ENCODE data around the gene PPP1R15B.
"Not testable (repeated sequence)": the region's sequence is repeated elsewhere in the genome, so short reads cannot be mapped to it uniquely, and the experiment has no call there.

PPP1R15B gene

DNA sequence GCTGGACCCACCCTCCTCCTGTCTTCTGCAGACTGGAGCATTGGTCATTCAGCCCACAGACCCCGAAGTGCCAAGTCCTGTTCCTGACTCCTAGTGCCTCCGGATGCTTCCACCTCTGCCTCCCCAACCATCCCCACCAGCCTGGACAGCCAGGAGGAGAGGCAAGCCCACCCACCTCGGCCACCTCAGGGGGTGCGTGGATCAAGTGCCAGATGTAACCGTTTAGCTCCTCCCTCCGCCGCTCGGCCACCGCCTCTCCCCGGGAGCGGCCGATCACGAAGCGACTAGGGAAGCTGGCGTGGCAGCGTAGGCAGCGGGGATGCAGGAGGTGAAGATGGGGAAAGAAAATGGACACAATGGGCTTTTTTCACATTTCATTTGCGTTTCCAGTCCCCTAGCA is 18.1 kb upstream of the PPP1R15B start:
- TF ChIP-seq, protein P1, sequence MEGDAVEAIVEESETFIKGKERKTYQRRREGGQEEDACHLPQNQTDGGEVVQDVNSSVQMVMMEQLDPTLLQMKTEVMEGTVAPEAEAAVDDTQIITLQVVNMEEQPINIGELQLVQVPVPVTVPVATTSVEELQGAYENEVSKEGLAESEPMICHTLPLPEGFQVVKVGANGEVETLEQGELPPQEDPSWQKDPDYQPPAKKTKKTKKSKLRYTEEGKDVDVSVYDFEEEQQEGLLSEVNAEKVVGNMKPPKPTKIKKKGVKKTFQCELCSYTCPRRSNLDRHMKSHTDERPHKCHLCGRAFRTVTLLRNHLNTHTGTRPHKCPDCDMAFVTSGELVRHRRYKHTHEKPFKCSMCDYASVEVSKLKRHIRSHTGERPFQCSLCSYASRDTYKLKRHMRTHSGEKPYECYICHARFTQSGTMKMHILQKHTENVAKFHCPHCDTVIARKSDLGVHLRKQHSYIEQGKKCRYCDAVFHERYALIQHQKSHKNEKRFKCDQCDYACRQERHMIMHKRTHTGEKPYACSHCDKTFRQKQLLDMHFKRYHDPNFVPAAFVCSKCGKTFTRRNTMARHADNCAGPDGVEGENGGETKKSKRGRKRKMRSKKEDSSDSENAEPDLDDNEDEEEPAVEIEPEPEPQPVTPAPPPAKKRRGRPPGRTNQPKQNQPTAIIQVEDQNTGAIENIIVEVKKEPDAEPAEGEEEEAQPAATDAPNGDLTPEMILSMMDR (conservative IDR thresholded peaks at IDR 0.05; ENCODE audit: low read length), result no peak
- no peak for DNase-seq (ENCODE audit: low read depth)
- H3K4me3 ChIP-seq (ENCODE audit: low read length), result no peak overlapping the region

DNA sequence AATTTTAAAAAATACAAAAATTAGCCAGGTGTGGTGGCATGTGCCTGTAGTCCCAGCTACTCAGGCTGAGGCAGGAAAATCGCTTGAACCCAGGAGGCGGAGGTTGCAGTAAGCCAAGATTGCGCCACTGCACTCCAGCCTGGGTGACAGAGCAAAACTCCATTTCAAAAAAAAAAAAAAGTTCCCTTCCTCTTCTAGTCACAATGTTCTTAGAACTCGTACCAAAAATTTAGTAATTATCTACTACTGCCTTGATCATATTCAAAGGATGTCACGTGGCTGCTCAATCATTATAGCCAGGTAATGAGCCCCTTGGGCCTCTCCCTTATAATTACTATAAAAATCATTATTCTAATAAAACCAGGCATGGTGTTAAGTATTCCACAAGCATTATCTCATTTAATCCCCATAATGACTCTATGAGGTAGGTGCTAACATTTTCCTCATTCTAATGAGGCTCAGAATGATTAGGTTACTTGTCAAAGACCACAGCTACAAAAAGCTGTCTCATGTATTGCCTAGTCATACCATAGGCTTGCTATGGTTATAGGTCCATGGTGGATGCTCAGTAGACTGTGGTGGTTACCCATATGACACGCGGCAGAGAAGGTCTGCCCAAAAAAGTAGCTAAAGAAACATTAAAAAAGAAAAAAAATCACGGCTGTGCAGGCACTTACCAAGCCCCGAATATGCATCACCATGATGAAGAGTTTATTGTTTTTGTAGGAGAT is 15.5 kb upstream of the PPP1R15B start:
- TF ChIP-seq, protein P1 (conservative IDR thresholded peaks at IDR 0.05; ENCODE audit: low read length), result no peak
- H3K4me3 ChIP-seq (ENCODE audit: low read length), result no peak overlapping the region
- DNase-seq (ENCODE audit: low read depth), result no peak

- H3K4me3 ChIP-seq (ENCODE audit: low read length), result no peak overlapping the region
- TF ChIP-seq, protein P1 (conservative IDR thresholded peaks at IDR 0.05; ENCODE audit: low read length), result no peak
- no peak for DNase-seq (ENCODE audit: low read depth)
Observed at GRCh38 chr1:204426474-204426873, 14.9 kb upstream of the PPP1R15B start.

- H3K4me3 ChIP-seq (ENCODE audit: low read length), result no peak overlapping the region
- TF ChIP-seq, protein P1 (conservative IDR thresholded peaks at IDR 0.05; ENCODE audit: low read length), result no peak
- peak; percentile 63 for DNase-seq (ENCODE audit: low read depth)
Observed at GRCh38 chr1:204426035-204426436, 14.4 kb upstream of the PPP1R15B start.

- no peak overlapping the region for H3K4me3 ChIP-seq (ENCODE audit: low read length)
- TF ChIP-seq, protein P1 (conservative IDR thresholded peaks at IDR 0.05; ENCODE audit: low read length), result no peak
- DNase-seq (ENCODE audit: low read depth), result no peak
Observed at GRCh38 chr1:204424621-204425020, 13.0 kb upstream of the PPP1R15B start.

DNA sequence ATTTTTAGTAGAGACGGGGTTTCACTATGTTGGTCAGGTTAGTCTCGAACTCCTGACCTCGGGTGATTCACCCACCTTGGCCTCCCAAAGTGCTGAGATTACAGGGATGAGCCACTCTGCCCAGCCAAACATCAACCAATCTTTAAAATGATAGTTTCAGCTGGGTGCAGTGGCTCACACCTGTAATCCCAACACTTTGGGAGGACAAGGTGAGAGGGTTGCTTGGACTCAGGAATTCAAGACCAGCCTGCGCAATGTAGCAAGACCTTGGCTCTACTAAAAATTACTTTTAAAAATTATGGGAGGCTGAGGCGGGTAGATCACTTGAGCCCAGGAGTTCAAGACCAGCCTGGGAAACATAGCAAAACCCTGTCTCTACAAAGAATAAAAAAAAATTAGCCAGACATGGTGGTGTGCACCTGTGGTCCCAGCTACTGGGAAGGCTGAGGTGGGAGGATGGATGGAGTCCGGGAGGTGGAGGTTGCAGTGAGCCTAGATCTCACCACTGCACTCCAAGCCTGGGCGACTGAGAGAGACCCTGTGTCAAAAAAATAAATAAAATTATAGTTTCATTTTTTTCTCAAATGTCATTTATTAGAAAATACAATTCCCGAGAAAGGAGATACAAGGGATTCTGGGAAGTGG is 10.6 kb upstream of the PPP1R15B start:
- DNase-seq (ENCODE audit: low read depth), result not testable (repeated sequence)

GRCh38 chr1:204421441-204421840 is 9.8 kb upstream of the PPP1R15B start:
- no peak for DNase-seq (ENCODE audit: low read depth)
- H3K4me3 ChIP-seq (ENCODE audit: low read length), result no peak overlapping the region
- TF ChIP-seq, protein P1 (conservative IDR thresholded peaks at IDR 0.05; ENCODE audit: low read length), result no peak

More for the DNA sequence above, 10.6 kb upstream of the PPP1R15B start:
- H3K4me3 ChIP-seq (ENCODE audit: low read length), result not testable (repeated sequence)
